Lung (tissue), 12 donors: ENCODE data around the gene SNIP1. TPM values are rescaled to one million over a fixed set of nuclear protein-coding genes. Genes with fewer than 3 reads are reported as not detected.
A peak's percentile ranks its signal among the peaks of the same experiment; 100 is the strongest.

Experiments used
- ATAC-seq: fragments of 200-7000 bp; cut with Tn5 transposase; one replicate; pipeline ENCODE4 v1.9.1; 2020; ENCODE audit warnings: moderate number of reproducible peaks; ENCODE audit not compliant: insufficient read depth, low FRiP score
- DNase-seq, 3 donors: peaks; one replicate each; pipeline ENCODE4 v3.0.0-alpha.2; 2013 to 2017
- H3K27ac ChIP-seq, 2 donors: one replicate each; pipeline ENCODE4 v1.5.1; 2013; ENCODE audit warnings: mild to moderate bottlenecking in 2 of 2, moderate library complexity in 2 of 2, control low read depth in 1 of 2, inconsistent platforms in 1 of 2, low read depth in 1 of 2, low read length in 1 of 2
- H3K27me3 ChIP-seq, 3 donors: one replicate each; pipeline ENCODE4 v1.5.1; 2013; ENCODE audit warnings: low read length in 2 of 3; ENCODE audit not compliant: control insufficient read depth in 3 of 3, insufficient read depth in 3 of 3
- H3K36me3 ChIP-seq, 4 donors: one replicate each; pipeline ENCODE4 v1.5.1; 2013; ENCODE audit warnings: low read length in 4 of 4, mild to moderate bottlenecking in 1 of 4, moderate library complexity in 1 of 4; ENCODE audit not compliant: control insufficient read depth in 4 of 4, insufficient read depth in 4 of 4
- H3K4me1 ChIP-seq, 5 donors: one replicate each; pipeline ENCODE4 v1.5.1; 2013; ENCODE audit warnings: low read length in 5 of 5, mild to moderate bottlenecking in 2 of 5, moderate library complexity in 1 of 5; ENCODE audit not compliant: control insufficient read depth in 5 of 5, insufficient read depth in 5 of 5
- H3K4me3 ChIP-seq: one replicate; pipeline ENCODE4 v1.5.1; 2013; ENCODE audit warnings: mild to moderate bottlenecking, control low read depth, moderate library complexity
- H3K9ac ChIP-seq, 2 donors: one replicate each; pipeline ENCODE4 v1.5.1; 2013; ENCODE audit warnings: low read length in 2 of 2, control low read depth in 1 of 2; ENCODE audit not compliant: insufficient read depth in 1 of 2
- H3K9me3 ChIP-seq, 4 donors: one replicate each; pipeline ENCODE4 v1.5.1; 2013; ENCODE audit warnings: low read length in 3 of 4, mild to moderate bottlenecking in 1 of 4, moderate library complexity in 1 of 4; ENCODE audit not compliant: control insufficient read depth in 4 of 4, insufficient read depth in 3 of 4
- CTCF ChIP-seq: IDR thresholded peaks from 2 replicates; pipeline ENCODE4 v1.5.1; 2012; ENCODE audit warnings: mild to moderate bottlenecking; ENCODE audit errors: control extremely low read depth, extremely low read depth
- WGBS, 2 donors: extraction: QIAGEN DNeasy Blood & Tissue Kit; methylation state at CpG; one replicate each; pipeline ENCODE4 v1.1.7; 2013; 5-methylcytosine and 5-hydroxymethylcytosine counted together
- polyA plus RNA-seq, 2 donors: library from polyadenylated mRNA; stranded (reverse); fragments of 200-250 nt; gene quantifications; one replicate each; pipeline ENCODE4 v1.2.1, GENCODE V29; 2013
- total RNA-seq, 2 donors: library from RNA; depleted of rRNA in 1 of 2; stranded (reverse); fragments of >200 nt in 1 of 2; gene quantifications; one replicate each; pipeline ENCODE4 v1.2.1, GENCODE V29; 2014 to 2021
- donor health status: control.
- donor health status: control.
- donor health status: Bipolar disorder and iron deficiency.
- donor health status: healthy.
- donor health status: DM: yes; HTN: yes; CAD: no.

The SNIP1 gene
- total and polyA plus RNA-seq, 4 donors: 4.5 to 22.4 (median 9.8) TPM

GRCh38 chr1:37564892-37565291 is 10.8 kb upstream of the SNIP1 start:
- no peak overlapping the region for H3K27ac ChIP-seq
- no peaks in the 10 kb centered on the region for H3K4me1 ChIP-seq
- no peak overlapping the region for H3K9ac ChIP-seq
- no peak overlapping the region for H3K4me3 ChIP-seq
- no peak for TF ChIP-seq CTCF
- ATAC-seq: no peak
- no peaks in the 10 kb centered on the region for H3K27me3 ChIP-seq
- no peak for DNase-seq
- peaks cover 29 to 48% (median 41%) of the 10 kb centered on the region in 4 donors for H3K36me3 ChIP-seq
- peaks cover 0 to 2% (median 0%) of the 10 kb centered on the region in 4 donors for H3K9me3 ChIP-seq

- peaks cover 15 to 34% (median 30%) of the 10 kb centered on the region in 4 donors for H3K36me3 ChIP-seq
- no peak overlapping the region for H3K27ac ChIP-seq
- TF ChIP-seq CTCF: no peak
- 91 to 95% methylated on average over 1 of the region's 1 CpG for WGBS, 2 donors
- no peak overlapping the region for H3K4me3 ChIP-seq
- H3K4me1 ChIP-seq: no peaks in the 10 kb centered on the region
- H3K9me3 ChIP-seq: peaks cover 0 to 2% (median 0%) of the 10 kb centered on the region in 4 donors
- H3K27me3 ChIP-seq: no peaks in the 10 kb centered on the region
- DNase-seq: no peak
- ATAC-seq: no peak
- H3K9ac ChIP-seq: no peak overlapping the region
Measured at GRCh38 chr1:37562984-37563383, 8.9 kb upstream of the SNIP1 start.

- 92 to 94% methylated on average over 21 of the region's 21 CpGs for WGBS, 2 donors
- H3K9ac ChIP-seq: no peak overlapping the region
- peaks cover 8 to 21% (median 17%) of the 10 kb centered on the region in 4 donors for H3K36me3 ChIP-seq
- peaks cover 0 to 11% (median 2%) of the 10 kb centered on the region in 5 donors for H3K4me1 ChIP-seq
- ATAC-seq: no peak
- H3K27me3 ChIP-seq: no peaks in the 10 kb centered on the region
- no peak for TF ChIP-seq CTCF
- no peak overlapping the region for H3K27ac ChIP-seq
- H3K9me3 ChIP-seq: no peaks in the 10 kb centered on the region
- no peak overlapping the region for H3K4me3 ChIP-seq
- peak in 1 of 3 donors; percentile 20 for DNase-seq
Measured at GRCh38 chr1:37561133-37562132, 7.3 kb upstream of the SNIP1 start.
